Measurements from ENCODE around the gene LZTFL1.

DNA sequence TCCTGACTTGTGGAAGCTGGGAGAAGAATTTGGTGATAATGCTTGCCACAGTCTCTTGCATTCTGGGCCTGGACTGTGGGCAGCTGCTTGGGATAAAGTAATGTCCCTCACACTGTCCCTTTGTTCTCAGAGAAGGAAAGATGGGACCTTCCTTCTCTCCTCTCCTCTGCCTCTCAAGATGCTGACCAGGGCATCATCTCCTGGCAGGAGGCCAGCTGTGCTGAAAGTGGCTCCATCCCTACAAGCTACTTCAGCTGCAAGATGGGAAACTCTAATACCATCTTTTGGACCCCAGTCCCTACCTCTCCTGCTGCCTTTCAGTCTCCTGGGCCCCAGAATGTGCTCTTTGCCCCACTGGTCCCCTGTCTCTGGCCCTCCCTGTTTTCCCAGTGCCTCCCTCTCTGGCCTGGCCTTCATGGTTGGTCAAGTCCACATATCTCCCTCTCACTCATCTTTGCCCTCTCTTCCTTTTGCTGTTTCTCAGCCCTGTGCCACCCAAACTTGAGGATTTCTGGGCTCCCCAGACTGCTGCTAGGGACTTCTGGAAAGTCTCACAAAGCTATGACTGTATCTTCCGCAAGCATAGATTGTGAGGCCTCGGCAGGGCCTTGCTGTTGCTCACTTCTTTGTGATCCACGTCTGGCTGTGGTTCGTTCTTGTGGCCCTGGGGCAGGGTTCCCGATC, 38.5 kb downstream of the LZTFL1 start:
- no peak for TF ChIP-seq POLR2AphosphoS5 (IDR thresholded peaks at IDR 0.05; ENCODE audit: borderline replicate concordance, low read depth, low read length)
- TF ChIP-seq EZH2 (IDR thresholded peaks at IDR 0.05) = no peak
- TF ChIP-seq FOXP2 (optimal IDR thresholded peaks at IDR 0.05; ENCODE audit: control extremely low read depth, extremely low read length, insufficient read depth) = no peak

All from SK-N-MC (cell line).